Inflammatory macrophage (primary cell): ENCODE data around the gene MPL.

Experiments used
- DNase-seq, 2 donors: peaks; one replicate each; pipeline ENCODE4 v3.0.0-alpha.2; 2020 to 2022

Gene MPL

DNA sequence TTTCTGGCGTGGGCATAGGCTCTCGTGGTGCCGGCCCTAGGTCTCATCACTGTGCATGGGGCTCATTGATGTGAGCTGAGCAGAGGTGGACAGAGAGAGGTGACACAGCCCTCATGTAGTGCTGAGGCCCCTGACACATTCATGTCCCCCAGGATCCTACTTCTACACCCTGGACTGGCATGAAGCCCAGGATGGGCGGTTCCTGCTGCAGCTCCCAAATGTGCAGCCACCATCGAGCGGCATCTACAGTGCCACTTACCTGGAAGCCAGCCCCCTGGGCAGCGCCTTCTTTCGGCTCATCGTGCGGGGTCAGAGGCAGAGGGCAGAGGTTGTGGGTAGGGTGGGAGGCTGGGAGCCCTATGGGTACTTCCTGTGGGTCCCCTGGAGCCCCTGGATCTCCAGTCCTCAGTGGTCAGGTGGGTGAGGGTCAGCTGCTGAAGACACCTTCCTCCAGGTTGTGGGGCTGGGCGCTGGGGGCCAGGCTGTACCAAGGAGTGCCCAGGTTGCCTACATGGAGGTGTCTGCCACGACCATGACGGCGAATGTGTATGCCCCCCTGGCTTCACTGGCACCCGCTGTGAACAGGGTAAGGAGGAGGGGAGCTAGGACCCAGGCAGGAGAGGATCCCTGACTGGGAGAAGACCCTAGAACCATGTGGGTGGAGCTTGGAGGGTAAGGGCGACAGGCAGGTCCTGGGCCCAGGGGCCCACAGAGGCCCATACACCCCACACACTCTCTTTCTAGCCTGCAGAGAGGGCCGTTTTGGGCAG lies 30.7 kb upstream of the MPL start:
- no peak for DNase-seq

DNA sequence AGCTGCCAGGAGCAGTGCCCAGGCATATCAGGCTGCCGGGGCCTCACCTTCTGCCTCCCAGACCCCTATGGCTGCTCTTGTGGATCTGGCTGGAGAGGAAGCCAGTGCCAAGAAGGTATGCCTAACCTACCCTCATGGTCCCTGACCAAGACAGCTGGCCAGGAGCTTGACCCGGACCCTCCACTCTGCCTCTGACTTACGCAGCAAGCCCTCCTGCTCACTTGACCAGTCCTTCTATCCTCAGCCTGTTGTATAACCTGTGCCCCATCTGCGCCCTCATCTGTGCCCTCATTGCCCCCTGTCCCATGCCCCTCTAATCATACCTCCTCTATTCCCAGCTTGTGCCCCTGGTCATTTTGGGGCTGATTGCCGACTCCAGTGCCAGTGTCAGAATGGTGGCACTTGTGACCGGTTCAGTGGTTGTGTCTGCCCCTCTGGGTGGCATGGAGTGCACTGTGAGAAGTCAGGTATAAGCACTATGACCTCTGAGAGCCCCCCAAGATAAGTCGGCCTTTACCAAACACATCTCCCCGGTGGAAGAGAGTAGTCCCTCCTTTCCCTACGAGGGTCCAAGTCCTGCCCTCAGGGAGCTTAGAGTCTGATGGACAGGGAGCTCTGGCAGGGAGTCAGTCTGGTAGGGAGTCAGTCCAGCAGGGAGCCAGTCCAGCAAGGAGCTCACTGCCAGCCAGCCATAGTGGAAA lies 30.0 kb upstream of the MPL start:
- no peak for DNase-seq

DNA sequence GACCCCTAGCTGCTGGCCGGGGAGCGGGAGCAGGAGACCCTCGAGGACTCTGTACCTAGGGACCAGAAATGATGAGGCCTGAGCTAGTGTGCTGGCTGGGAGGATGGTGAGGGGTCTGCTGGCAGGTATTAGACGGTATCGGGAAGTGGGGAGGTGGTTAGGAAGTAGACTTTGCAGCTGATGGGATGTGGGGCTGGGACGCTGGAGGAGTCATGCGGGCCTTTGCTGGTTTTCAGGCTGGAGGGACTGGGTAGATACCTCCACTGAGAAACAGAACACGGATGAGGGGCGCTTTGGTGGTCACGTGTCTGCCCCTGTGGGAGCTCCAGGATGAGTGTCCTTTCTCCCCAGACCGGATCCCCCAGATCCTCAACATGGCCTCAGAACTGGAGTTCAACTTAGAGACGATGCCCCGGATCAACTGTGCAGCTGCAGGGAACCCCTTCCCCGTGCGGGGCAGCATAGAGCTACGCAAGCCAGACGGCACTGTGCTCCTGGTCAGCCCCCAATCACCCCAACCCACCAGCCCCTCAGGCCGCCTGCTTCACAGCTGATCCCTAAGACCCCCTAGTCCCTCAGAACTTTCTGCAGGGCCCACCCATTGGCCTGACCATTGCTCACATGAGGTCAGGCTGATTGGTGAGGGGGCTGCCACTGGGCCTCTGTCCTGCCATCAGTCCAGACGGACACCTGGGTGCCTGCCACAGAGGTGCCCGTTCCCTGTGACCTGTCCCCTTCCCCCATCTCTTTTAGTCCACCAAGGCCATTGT lies 28.8 kb upstream of the MPL start:
- DNase-seq: no peak

DNA sequence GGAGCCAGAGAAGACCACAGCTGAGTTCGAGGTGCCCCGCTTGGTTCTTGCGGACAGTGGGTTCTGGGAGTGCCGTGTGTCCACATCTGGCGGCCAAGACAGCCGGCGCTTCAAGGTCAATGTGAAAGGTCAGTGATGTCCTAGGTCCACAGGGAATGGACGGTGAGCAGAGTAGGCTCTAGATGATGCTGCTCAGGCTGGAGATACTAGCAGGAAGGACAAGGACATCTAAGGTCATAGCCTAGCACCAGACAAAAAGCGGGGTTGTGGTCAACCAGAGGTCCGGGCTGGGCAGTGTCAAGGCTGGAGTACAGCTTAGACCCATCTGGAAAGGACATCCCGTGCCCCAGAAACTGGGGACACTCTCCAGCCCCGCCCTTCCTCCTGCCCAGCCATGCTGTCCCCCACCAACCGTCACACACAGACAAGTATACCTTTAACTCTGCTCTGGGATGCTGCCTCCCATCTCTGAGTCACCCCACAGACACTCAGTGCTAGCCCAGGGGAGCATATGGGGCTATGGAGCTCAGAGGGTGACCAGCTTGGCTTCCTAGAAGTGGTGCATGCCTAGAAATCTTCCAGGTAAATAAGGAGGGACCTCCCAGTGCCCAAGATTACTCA lies 28.1 kb upstream of the MPL start:
- DNase-seq: no peak

DNA sequence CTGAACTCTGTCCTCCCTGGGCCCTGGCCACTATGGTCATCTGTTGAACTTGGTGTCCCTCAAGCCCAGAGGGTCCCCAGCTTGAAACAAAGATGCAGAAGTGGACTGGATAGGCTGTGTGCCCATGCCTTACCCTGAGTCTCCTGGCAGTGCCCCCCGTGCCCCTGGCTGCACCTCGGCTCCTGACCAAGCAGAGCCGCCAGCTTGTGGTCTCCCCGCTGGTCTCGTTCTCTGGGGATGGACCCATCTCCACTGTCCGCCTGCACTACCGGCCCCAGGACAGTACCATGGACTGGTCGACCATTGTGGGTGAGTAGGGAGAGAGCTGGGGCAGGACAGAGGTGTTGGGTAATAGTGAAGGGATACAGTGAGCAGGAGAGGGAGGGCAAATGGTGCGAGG lies 26.1 kb upstream of the MPL start:
- DNase-seq: no peak

DNA sequence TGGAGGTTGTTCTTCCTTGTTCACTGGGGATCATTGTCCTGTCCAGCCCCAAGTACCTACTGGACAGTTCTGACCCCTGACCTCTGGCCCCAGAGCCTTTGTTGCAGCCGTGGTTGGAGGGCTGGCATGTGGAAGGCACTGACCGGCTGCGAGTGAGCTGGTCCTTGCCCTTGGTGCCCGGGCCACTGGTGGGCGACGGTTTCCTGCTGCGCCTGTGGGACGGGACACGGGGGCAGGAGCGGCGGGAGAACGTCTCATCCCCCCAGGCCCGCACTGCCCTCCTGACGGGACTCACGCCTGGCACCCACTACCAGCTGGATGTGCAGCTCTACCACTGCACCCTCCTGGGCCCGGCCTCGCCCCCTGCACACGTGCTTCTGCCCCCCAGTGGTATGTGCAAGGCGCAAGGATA lies 25.4 kb upstream of the MPL start:
- DNase-seq: no peak

DNA sequence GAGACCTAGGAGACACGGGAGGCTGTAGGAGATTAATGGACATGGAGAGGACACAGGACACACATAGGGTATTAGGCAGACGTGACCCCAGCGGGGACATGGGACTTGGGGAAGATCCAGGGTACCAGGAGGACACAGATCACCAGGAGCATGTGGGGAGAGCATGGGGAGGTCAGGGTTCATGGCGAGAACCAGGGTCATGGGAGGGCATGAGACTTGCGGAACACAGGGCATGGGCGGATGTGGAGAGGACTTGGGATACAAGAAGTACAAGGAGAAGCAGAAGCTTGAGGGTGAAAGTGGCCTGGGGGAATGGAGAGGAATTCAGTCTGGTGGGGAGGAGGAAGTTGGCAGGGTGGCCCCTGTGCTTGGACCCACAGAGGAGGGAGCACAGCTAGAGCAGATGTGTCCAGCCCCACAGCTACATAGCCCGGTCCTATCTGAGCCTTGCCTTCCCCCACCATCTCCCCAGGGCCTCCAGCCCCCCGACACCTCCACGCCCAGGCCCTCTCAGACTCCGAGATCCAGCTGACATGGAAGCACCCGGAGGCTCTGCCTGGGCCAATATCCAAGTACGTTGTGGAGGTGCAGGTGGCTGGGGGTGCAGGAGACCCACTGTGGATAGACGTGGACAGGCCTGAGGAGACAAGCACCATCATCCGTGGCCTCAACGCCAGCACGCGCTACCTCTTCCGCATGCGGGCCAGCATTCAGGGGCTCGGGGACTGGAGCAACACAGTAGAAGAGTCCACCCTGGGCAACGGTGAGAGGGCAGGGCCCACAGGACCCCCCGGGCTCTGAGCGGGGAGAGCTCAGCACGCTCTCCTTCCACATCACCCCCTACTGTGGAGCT lies 24.7 kb upstream of the MPL start:
- peak; percentile 57 to 68 for DNase-seq

DNA sequence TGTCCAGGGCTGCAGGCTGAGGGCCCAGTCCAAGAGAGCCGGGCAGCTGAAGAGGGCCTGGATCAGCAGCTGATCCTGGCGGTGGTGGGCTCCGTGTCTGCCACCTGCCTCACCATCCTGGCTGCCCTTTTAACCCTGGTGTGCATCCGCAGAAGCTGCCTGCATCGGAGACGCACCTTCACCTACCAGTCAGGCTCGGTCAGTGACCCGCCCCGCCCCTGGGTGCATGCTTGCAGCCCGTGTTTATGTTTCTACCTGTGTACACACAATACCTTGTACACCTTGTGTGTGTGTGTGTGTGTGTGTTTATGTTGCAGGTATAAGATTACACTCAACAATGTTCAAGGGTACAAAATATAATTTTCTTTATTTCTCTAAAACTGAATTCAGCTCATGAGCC lies 23.8 kb upstream of the MPL start:
- no peak for DNase-seq

DNA sequence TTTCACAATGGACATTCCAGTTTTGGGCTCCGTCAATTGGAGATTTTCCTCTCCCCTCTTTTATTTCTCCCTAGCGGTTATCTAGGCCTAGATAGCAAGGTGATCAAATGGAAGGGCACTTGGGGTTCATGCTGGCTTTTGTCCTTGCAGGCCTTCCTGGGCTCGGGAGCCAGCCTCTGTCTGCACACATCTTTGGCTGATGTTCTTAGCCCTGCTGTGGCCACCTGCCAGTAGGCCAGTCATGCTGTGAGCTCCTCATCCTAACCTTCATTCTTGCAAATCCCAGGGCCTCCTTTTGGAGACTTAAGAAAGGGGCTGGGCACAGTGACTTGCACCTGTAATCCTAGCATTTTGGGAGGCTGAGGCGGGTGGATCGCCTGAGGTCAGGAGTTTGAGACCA lies 23.4 kb upstream of the MPL start:
- no peak for DNase-seq

DNA sequence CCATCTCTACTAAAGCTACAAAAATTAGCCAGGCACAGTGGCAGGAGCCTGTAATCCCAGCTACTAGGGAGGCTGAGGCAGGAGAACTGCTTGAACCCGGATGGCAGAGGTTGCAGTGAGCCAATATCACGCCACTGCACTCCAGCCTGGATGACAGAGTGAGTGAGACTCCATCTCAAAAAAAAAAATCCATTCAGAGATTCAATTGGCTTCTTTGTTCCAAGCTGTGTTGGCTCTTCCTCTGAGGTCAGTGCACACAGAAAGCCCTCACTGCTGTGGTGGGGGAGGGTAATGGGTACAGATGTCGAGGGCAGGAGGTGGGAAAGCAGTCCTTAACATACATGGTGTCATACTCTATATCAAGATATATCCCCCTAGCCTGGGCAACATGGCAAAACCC lies 22.1 kb upstream of the MPL start:
- DNase-seq: no peak

DNA sequence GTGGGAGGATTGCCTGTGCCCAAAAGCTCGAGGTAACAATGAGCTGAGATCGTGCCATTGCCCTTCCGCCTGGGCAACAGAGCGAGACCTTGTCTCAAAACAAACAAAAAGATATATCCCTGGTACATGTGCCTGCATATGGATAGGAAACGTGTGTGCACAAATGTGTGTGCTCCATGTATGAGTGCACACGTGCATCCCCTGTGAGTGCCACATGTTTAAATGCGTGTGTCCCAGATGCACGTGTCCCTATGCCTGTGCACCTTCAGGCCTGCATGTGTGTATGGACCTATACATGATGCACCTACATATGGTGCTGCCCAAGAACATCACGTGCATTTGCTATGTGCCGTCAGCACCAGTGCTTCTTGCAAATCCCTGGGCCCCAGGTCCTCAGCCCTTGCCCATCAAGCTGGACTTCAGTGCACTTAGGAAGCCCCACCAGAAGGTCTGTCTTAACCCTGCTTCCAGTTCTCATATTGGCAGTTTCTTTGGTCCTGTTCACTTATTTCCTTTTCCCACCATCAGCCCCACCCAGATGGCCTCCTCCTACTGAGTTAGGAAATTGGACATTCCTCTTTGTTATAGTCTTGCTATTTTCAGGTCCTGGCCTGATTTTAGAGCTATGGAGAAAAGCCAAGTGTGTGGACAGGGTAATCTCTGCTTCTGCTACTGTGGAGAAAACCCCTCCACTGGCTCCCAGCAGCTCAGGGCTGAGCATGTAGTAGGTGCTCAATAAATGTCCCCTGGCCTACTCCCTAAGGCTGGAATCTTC lies 21.5 kb upstream of the MPL start:
- DNase-seq: peak in 1 of 2 donors; percentile 24

DNA sequence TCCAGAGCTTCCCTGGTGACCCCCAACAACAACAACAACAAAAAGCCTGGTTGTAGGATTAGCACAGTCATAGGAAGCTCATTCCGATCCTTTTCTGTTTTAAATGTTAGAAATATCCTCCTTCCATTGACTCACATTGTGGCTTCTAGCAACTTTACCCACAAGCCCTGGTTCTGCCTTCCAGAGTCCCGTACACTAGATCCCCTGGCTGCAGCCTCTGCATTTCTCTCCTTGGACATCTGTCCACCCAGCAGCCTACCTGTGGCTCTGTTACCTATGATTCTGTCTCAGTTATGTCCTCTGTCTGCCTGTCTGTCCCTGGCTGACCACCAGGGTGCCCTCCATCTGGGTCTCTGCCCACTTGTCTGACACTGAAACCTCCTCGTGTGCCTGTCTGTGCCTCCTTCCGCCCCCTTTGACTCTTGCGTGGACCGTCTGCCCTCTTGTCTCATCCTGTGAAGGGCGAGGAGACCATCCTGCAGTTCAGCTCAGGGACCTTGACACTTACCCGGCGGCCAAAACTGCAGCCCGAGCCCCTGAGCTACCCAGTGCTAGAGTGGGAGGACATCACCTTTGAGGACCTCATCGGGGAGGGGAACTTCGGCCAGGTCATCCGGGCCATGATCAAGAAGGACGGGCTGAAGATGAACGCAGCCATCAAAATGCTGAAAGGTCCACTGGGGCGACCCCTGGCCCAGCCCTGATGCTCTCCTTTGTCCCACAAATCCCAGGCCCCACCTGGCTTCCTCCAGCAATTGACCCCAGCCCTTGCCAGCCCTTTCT lies 20.7 kb upstream of the MPL start:
- DNase-seq: no peak

DNA sequence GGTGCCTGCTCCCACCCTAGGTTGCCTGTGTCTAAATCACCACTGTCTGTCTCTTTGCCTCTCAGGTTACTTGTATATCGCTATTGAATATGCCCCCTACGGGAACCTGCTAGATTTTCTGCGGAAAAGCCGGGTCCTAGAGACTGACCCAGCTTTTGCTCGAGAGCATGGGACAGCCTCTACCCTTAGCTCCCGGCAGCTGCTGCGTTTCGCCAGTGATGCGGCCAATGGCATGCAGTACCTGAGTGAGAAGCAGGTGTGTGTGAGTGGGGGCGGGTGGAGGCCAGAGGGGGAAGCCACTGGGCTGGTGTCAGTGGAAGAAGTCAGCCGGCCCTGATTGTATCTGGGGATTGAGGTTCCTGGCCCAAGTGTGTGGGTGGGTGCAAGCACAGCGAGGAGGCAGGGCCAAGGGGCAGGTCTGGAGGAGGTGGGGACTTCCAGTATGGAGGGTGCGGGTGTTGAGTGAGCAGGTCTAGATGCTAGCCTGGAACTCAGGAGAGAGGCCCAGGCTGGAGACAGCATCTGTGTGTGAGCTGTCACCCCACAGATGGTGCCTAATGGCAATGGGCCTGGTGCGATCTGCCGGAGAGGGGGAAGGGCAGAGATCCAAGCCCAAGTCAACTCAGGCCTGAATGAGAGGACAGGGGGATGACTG lies 19.7 kb upstream of the MPL start:
- DNase-seq: peak in 1 of 2 donors; percentile 35

DNA sequence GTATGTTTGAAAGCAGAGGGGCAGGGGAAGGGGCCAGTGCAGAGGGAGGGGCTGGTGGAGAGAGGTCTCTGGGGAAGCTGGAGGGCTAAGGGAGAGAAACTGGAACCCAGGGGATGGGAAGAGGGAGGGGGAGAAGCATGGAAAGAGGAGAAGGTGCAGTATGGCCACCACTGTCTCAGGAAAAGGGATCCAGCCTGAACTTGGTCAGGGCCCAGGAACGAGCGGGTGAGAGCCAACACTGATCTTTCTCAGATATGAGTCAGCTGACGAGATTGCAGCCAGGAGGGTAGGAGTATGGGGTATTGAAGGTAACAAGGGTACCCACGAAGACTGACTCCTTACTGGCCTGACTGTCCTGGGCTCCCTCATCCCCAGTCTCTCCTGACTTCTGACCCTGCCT lies 18.8 kb upstream of the MPL start:
- DNase-seq: no peak

DNA sequence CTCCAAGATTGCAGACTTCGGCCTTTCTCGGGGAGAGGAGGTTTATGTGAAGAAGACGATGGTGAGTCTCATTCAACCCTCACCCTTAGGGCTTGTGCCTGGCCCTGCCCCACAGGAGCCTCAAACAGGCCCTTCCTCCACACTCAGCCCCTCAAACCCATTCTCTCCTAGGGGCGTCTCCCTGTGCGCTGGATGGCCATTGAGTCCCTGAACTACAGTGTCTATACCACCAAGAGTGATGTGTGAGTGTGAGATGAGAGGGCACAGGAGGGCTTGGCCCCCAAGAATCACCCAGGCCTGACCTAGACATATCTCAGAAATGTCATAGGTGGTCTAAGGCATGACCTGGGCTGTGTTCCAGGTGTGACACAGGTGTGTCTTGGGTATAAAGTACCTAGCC lies 18.3 kb upstream of the MPL start:
- no peak for DNase-seq

DNA sequence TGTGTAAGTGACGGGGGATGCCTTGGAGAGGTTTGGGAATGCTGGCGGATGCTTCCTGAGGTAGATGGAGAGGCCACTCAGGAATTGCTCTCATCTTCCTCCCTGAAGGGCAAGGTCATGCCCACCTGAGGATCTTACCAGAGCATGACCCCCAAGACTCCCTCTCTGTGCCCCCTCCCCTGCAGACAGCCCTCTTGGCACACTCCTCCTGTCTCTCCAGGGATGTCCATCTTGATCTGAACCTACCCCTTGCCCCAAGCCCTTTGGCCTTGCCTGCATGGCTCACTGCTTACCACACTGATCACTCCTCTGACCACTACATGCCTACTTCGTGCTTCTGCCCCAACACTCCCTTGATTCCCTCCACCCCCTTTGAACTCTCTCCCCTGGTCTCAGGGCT lies 17.9 kb upstream of the MPL start:
- DNase-seq: peak in 1 of 2 donors; percentile 29

DNA sequence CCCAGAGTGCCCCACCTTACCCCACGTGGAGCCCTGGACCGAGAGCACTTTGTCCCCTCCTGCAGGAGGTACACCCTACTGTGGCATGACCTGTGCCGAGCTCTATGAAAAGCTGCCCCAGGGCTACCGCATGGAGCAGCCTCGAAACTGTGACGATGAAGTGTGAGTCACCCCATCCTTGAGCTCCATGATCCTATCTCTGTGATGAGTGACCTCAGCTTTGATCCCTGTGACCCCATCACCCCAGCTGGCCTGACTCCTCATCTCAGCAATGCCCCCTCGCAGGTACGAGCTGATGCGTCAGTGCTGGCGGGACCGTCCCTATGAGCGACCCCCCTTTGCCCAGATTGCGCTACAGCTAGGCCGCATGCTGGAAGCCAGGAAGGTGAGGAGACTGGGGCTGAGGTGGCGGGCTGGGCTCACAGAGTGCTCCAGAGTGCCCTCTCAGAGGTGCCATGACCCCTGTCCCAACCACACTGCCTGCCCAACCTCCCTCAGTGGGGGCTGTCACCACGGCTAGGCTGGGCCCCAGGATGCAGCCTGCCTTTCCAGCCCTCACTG lies 16.2 kb upstream of the MPL start:
- no peak for DNase-seq

DNA sequence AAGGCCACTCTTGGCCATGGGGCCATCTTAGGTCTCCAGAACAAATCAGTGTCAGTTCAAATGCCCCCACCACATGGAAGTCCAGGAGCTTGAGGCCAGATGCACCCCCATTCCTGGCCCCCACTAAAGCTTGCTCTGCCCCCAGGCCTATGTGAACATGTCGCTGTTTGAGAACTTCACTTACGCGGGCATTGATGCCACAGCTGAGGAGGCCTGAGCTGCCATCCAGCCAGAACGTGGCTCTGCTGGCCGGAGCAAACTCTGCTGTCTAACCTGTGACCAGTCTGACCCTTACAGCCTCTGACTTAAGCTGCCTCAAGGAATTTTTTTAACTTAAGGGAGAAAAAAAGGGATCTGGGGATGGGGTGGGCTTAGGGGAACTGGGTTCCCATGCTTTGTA lies 15.1 kb upstream of the MPL start:
- no peak for DNase-seq

DNA sequence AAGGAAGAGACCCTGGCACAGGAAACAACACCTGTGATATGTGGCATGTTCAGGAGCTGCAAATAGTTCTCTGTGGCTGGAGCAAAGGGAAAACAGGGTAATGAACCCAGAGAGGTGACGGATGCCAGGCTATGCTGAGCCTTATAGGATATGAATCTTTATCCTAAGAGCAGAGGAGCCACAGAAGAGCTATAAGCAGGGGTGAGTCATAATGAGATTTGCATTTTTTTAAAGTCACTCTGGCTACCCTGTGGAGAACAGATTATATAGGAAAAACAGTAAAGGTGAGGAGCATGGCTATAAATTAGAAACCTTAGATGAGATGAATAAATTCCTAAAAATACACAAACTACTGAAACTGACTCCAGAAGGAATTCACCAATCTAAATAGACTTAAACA lies 12.8 kb upstream of the MPL start:
- DNase-seq: no peak

DNA sequence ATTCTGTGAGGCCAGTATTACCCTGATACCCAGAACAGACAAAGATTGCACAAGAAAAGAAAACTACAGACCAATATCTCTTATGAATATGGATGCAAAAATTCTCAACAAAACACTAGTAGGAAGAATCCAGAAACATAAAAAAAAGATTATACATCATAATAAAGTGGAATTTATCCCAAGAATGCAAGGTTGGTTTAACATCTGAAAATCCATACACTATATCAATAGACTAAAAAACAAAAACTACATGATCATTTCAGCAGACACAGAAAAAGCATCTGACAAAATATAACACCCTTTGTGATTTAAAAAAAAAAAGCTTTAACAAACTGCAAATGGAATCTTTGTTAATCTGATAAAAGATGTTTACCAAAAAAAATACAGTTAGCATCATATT lies 12.2 kb upstream of the MPL start:
- DNase-seq: no peak
